Neural crest cell (in vitro differentiated cells): ENCODE measurements around the gene BTF3. TPM values are rescaled to one million over a fixed set of nuclear protein-coding genes. Genes with fewer than 3 reads are reported as not detected.

Source experiments
- DNase-seq: peaks from one replicate; pipeline ENCODE4 v3.0.0; 2021; ENCODE audit warnings: low read depth, mixed read lengths, low spot score
- H3K27ac Mint-ChIP-seq: one replicate; pipeline ENCODE4 v1.8.0; 2021; ENCODE audit warnings: mild to moderate bottlenecking, mixed read lengths; ENCODE audit not compliant: unreplicated experiment
- H3K27me3 Mint-ChIP-seq: 2 replicates; pipeline ENCODE4 v1.8.0; 2021; ENCODE audit warnings: low read depth, mild to moderate bottlenecking, mixed read lengths
- H3K36me3 Mint-ChIP-seq: 2 replicates; pipeline ENCODE4 v1.8.0; 2021; ENCODE audit warnings: low read depth, mild to moderate bottlenecking, mixed read lengths
- H3K4me1 Mint-ChIP-seq: 2 replicates; pipeline ENCODE4 v1.8.0; 2021; ENCODE audit warnings: mixed read lengths
- H3K4me3 Mint-ChIP-seq: one replicate; pipeline ENCODE4 v1.8.0; 2021; ENCODE audit warnings: mild to moderate bottlenecking, mixed read lengths
- H3K9me3 Mint-ChIP-seq: 2 replicates; pipeline ENCODE4 v1.8.0; 2021; ENCODE audit warnings: mixed read lengths
- CTCF ChIP-seq: fragments of 200-600 bp; sonication (generic); conservative IDR thresholded peaks from 2 replicates; pipeline ENCODE4 v1.5.0; 2021; ENCODE audit warnings: antibody characterized with exemption, mild to moderate bottlenecking
- long read RNA-seq: library from polyadenylated mRNA; unstranded; transcript quantifications from one replicate; pipeline ENCODE4 v2.0.0, GENCODE V29; 2020
- total RNA-seq: library from RNA; stranded (reverse); gene quantifications from 2 replicates; pipeline ENCODE4 v1.2.1, GENCODE V29; 2021

The BTF3 gene
- total RNA-seq, result 589 and 641 TPM in 2 replicates
- long read RNA-seq, transcript BTF3-201 (6 exons, 897 nt), result major isoform, 427 of 445 reads
- long read RNA-seq, transcript BTF3-202 (6 exons, 1,237 nt), result minor isoform, 5 of 445 reads
- long read RNA-seq, partial matches to known transcripts, result 6 of 445 reads
- long read RNA-seq, other reads (novel, unspliced or antisense), result 6 of 445 reads

- Mint-ChIP-seq H3K4me1 (peaks cover 38% of the 10 kb centered on the region), H3K27me3 (peaks cover 2% of the 10 kb centered on the region), H3K27ac (peak within 1 kb of the TSS; percentile 99), H3K4me3 (peak within 1 kb of the TSS; percentile 100), H3K36me3 (peaks cover 21% of the 10 kb centered on the region), H3K9me3 (no peaks in the 10 kb centered on the region)
- DNase-seq, result peak; percentile 90
- no peak for TF ChIP-seq CTCF
Measured at GRCh38 chr5:73498057-73498992, at the start of gene BTF3. BTF3 (plus strand) TSS chr5:73498442; CDS start chr5:73498668, 226 bp downstream.

- Mint-ChIP-seq H3K4me3 (peak within 1 kb of the TSS; percentile 91), H3K4me1 (peaks cover 20% of the 10 kb centered on the region), H3K36me3 (peaks cover 3% of the 10 kb centered on the region), H3K9me3 (no peaks in the 10 kb centered on the region), H3K27me3 (peaks cover 91% of the 10 kb centered on the region), H3K27ac (no peak within 1 kb of the TSS)
- TF ChIP-seq CTCF, result no peak
- peak; percentile 65 for DNase-seq
Measured at GRCh38 chr5:73448463-73449136, 49.6 kb upstream of the BTF3 start, which contains the start of gene FOXD1. FOXD1 (minus strand) TSS chr5:73448777; CDS start chr5:73448362, 415 bp downstream.

GRCh38 chr5:73450137-73450536 is 48.1 kb upstream of the BTF3 start:
- Mint-ChIP-seq H3K36me3 (peaks cover 3% of the 10 kb centered on the region), H3K4me1 (peaks cover 17% of the 10 kb centered on the region), H3K27me3 (peaks cover 91% of the 10 kb centered on the region), H3K4me3 (no peak overlapping the region), H3K9me3 (no peaks in the 10 kb centered on the region), H3K27ac (no peak overlapping the region)
- DNase-seq, result no peak
- no peak for TF ChIP-seq CTCF

- peak overlapping the region; percentile 41 for H3K4me3 Mint-ChIP-seq
- peaks cover 3% of the 10 kb centered on the region for H3K36me3 Mint-ChIP-seq
- peaks cover 91% of the 10 kb centered on the region for H3K27me3 Mint-ChIP-seq
- no peaks in the 10 kb centered on the region for H3K9me3 Mint-ChIP-seq
- H3K27ac Mint-ChIP-seq, result no peak overlapping the region
- no peak for TF ChIP-seq CTCF
- peak; percentile 12 for DNase-seq
- peaks cover 17% of the 10 kb centered on the region for H3K4me1 Mint-ChIP-seq
Measured at GRCh38 chr5:73450672-73451223, 47.5 kb upstream of the BTF3 start.
